K562 (cell line): ENCODE results near the gene PAX8. TPM values are rescaled to one million over a fixed set of nuclear protein-coding genes. Genes with fewer than 3 reads are reported as not detected.

ENCODE experiments used
- CCAR2 ChIP-seq: fragments of 200-400 bp; formaldehyde crosslinking; IDR thresholded peaks from 2 replicates; pipeline ENCODE4 v1.6.1; 2017; ENCODE audit warnings: mild to moderate bottlenecking, low read depth, low read length
- CHD4 ChIP-seq: fragments of 200-600 bp; sonication (generic); IDR thresholded peaks from 3 replicates; pipeline ENCODE4 v1.6.1; 2012; ENCODE audit warnings: low read depth, mild to moderate bottlenecking, mixed read lengths, low read length, inconsistent platforms; ENCODE audit not compliant: insufficient read depth, insufficient replicate concordance, poor library complexity, severe bottlenecking
- IRF2 ChIP-seq: sonication (generic); formaldehyde crosslinking; IDR thresholded peaks from 2 replicates; pipeline ENCODE4 v1.8.1; 2022; ENCODE audit warnings: mild to moderate bottlenecking, missing genetic modification reagents
- NUFIP1 ChIP-seq: fragments of 450-650 bp; IDR thresholded peaks from 2 replicates; pipeline ENCODE4 v1.6.1; 2018; ENCODE audit not compliant: partially characterized antibody
- POLR2AphosphoS2 ChIP-seq: IDR thresholded peaks from 2 replicates; pipeline ENCODE4 v1.6.1; 2012; ENCODE audit warnings: low read length, improper control_type of control experiment
- RFX5 ChIP-seq: IDR thresholded peaks from 2 replicates; pipeline ENCODE4 v1.6.1; 2011; ENCODE audit warnings: low read depth, mild to moderate bottlenecking, improper control_type of control experiment, low read length
- SRSF1 ChIP-seq: fragments of 200-400 bp; formaldehyde crosslinking; IDR thresholded peaks from 2 replicates; pipeline ENCODE4 v1.6.1; 2017; ENCODE audit warnings: mild to moderate bottlenecking, low read depth, low read length, moderate library complexity
- TRIM24 ChIP-seq, 2 experiments: fragments of 450-650 bp; IDR thresholded peaks; 2 replicates each; pipeline ENCODE4 v1.6.1; 2016
- ZNF408 ChIP-seq: fragments of 250-450 bp; sonication (Bioruptor Pico); IDR thresholded peaks from 2 replicates; pipeline ENCODE4 v1.4.0; 2020; ENCODE audit warnings: low read depth, mild to moderate bottlenecking, moderate library complexity
- ZNF77 ChIP-seq: fragments of 250-450 bp; sonication (Bioruptor Pico); IDR thresholded peaks from 2 replicates; pipeline ENCODE4 v1.5.0; 2020
- polyA plus RNA-seq, 8 experiments: library from polyadenylated mRNA; depleted of rRNA in 4 of 8; stranded (reverse) in 5 of 8; unstranded in 3 of 8; fragments of >200 nt; fragmentation: Nextera tagmentation in 2 of 8; fragmentation: Illumina TruSeq in 1 of 8; extraction: Ambion mirVana in 2 of 8; extraction: Trizol in 1 of 8; gene quantifications; 2 replicates each; pipeline versions ENCODE4 v1.2.1 to v1.2.3, GENCODE V29; 2011 to 2014; ENCODE audit warnings: inconsistent platforms in 1 of 8, missing spikeins in 1 of 8
- total RNA-seq, 7 experiments: library from RNA; depleted of rRNA in 6 of 7; stranded (reverse); fragments of >200 nt in 6 of 7; fragmentation: Illumina TruSeq in 2 of 7; extraction: Trizol in 2 of 7; gene quantifications; 2 replicates each; pipeline versions ENCODE4 v1.2.1 to v1.2.3, GENCODE V29; 2011 to 2021; ENCODE audit warnings: low replicate concordance in 1 of 7
- TF ChIP-seq, protein P1 (sequence below), 2 experiments: fragments of 450-650 bp; formaldehyde crosslinking in 1 of 2; IDR thresholded peaks; 2 replicates each; pipeline versions ENCODE4 v1.4.0 to v1.6.1; 2014 to 2020; ENCODE audit warnings: mild to moderate bottlenecking in 2 of 2, borderline replicate concordance in 1 of 2, low read depth in 1 of 2
- TF ChIP-seq, protein P2 (sequence below), 2 experiments: IDR thresholded peaks; 2 replicates each; pipeline ENCODE4 v1.6.1; 2012; ENCODE audit warnings: improper control_type of control experiment in 2 of 2, low read depth in 2 of 2, low read length in 2 of 2, borderline replicate concordance in 1 of 2
- TF ChIP-seq, protein P3 (sequence below): sonication (generic); formaldehyde crosslinking; IDR thresholded peaks from 2 replicates; pipeline ENCODE4 v1.8.0; 2022; ENCODE audit warnings: missing genetic modification reagents, mild to moderate bottlenecking, moderate library complexity, borderline replicate concordance

PAX8 gene
- total and polyA plus RNA-seq, 9 of the 15 experiments (the other 6 are each of a cell fraction or from before 2014, with no cell fraction given) = 0.13 to 2.1 (median 0.51) TPM

DNA sequence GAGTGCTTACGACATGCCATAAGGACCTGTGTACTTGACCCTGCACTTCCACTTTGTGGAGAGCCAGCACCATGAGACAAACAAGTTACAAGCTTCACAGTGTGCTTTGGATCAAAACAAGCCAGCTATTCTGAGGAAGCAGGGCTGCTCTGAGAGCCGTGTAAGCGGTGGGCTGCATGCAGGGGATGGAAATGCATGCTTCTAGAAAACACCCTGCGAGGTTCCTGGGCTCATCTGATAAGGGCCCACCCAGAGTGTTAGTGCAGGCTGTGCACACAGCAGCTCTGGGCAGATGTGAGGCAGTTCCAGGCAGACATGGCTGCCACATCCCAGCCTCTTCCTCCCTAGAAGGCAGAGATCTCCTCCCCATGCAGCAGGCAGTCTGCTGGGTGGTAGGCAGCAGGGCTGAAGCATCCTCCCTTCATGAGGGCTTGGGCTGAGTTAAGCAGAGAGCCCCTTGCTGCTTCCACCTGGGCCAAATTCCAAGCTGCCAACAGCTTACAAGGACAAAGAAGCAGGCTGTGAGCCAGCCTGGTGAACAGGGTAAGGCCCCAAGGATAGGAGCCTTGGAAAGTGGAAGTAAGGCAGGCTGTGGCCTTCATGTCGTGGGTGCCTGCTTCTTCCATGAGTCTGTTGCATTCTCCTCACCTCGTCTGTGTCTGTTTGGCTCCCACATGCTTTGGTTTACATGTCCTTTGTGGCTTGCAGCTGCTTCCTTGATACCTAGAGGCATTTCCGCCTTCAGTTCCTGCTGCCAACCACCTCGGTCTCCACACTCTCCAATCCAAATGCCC is 97.3 kb downstream of the PAX8 start (continued):
- TF ChIP-seq, protein P1, sequence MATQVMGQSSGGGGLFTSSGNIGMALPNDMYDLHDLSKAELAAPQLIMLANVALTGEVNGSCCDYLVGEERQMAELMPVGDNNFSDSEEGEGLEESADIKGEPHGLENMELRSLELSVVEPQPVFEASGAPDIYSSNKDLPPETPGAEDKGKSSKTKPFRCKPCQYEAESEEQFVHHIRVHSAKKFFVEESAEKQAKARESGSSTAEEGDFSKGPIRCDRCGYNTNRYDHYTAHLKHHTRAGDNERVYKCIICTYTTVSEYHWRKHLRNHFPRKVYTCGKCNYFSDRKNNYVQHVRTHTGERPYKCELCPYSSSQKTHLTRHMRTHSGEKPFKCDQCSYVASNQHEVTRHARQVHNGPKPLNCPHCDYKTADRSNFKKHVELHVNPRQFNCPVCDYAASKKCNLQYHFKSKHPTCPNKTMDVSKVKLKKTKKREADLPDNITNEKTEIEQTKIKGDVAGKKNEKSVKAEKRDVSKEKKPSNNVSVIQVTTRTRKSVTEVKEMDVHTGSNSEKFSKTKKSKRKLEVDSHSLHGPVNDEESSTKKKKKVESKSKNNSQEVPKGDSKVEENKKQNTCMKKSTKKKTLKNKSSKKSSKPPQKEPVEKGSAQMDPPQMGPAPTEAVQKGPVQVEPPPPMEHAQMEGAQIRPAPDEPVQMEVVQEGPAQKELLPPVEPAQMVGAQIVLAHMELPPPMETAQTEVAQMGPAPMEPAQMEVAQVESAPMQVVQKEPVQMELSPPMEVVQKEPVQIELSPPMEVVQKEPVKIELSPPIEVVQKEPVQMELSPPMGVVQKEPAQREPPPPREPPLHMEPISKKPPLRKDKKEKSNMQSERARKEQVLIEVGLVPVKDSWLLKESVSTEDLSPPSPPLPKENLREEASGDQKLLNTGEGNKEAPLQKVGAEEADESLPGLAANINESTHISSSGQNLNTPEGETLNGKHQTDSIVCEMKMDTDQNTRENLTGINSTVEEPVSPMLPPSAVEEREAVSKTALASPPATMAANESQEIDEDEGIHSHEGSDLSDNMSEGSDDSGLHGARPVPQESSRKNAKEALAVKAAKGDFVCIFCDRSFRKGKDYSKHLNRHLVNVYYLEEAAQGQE (IDR thresholded peaks at IDR 0.05; ENCODE audit: borderline replicate concordance) = 0 out of 2 replicates have a peak, but pooled peaks have one; percentile 23
- TF ChIP-seq, protein P1 (CRISPR knock-in tag; IDR thresholded peaks at IDR 0.05; ENCODE audit: low read depth) = no peak
- TF ChIP-seq CHD4 = no peak
- TF ChIP-seq, protein P2, sequence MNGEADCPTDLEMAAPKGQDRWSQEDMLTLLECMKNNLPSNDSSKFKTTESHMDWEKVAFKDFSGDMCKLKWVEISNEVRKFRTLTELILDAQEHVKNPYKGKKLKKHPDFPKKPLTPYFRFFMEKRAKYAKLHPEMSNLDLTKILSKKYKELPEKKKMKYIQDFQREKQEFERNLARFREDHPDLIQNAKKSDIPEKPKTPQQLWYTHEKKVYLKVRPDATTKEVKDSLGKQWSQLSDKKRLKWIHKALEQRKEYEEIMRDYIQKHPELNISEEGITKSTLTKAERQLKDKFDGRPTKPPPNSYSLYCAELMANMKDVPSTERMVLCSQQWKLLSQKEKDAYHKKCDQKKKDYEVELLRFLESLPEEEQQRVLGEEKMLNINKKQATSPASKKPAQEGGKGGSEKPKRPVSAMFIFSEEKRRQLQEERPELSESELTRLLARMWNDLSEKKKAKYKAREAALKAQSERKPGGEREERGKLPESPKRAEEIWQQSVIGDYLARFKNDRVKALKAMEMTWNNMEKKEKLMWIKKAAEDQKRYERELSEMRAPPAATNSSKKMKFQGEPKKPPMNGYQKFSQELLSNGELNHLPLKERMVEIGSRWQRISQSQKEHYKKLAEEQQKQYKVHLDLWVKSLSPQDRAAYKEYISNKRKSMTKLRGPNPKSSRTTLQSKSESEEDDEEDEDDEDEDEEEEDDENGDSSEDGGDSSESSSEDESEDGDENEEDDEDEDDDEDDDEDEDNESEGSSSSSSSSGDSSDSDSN (IDR thresholded peaks at IDR 0.05; ENCODE audit: borderline replicate concordance in 1 of 2, low read depth in 2 of 2, low read length in 2 of 2) = no peak
- no peak for TF ChIP-seq RFX5
- TF ChIP-seq IRF2 = no peak
- TF ChIP-seq, protein P3, sequence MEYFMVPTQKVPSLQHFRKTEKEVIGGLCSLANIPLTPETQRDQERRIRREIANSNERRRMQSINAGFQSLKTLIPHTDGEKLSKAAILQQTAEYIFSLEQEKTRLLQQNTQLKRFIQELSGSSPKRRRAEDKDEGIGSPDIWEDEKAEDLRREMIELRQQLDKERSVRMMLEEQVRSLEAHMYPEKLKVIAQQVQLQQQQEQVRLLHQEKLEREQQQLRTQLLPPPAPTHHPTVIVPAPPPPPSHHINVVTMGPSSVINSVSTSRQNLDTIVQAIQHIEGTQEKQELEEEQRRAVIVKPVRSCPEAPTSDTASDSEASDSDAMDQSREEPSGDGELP (CRISPR knock-in tag) = no peak
- no peak for TF ChIP-seq POLR2AphosphoS2
- no peak for TF ChIP-seq ZNF77 (CRISPR knock-in tag)
- TF ChIP-seq CCAR2 = no peak
- TF ChIP-seq ZNF408 (CRISPR knock-in tag) = no peak
- no peak for TF ChIP-seq TRIM24 (IDR thresholded peaks at IDR 0.05)
- TF ChIP-seq NUFIP1 = no peak
- TF ChIP-seq SRSF1 = no peak
